Measurements from ENCODE around the gene GALM. TPM values are rescaled to one million over a fixed set of nuclear protein-coding genes. Genes with fewer than 3 reads are reported as not detected.

Gene GALM
- polyA plus RNA-seq, 2 of the 4 experiments (the other 2 are of a cell fraction) = 33.4 to 34.2 TPM

DNA sequence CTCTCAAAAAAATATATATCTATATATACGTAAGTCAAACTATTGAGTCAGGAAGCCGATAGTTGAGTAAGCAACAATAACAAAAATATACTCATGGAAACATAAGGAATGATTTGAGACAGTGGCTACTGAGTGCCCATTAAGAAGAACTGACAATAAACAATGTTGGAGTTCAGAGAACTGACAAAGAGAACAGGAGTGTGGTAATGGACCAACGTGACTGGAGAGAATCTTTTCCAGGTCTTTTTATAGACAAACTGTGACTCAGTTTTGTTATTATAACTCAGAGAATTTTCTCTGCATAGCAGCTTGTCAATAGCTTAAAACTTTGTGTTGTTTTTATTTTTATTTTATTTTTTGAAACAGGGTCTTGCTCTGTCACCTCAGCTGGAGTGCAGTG, 4.6 kb upstream of the GALM start:
- Histone ChIP-seq H3K9me3 (no peaks in the 10 kb centered on the region), H3K4me1 (peaks cover 5% of the 10 kb centered on the region; the same call in 2 of the 3 replicates), H3K27ac (no peak overlapping the region), H3K4me3 (no peak overlapping the region), H3K4me2 (no peak overlapping the region)
- POLR2A ChIA-PET = no interaction called here
- FAIRE-seq (no peak), DNase-seq (ENCODE audit: low read depth in 1 of 2, low spot score in 1 of 2) (no peak), ATAC-seq (no peak)
- CTCF ChIA-PET = interaction anchor here (0.6 to 1.8 kb wide), 2 partner anchors 12 to 59 kb away, joined by 3 to 5 read pairs; no protein-coding TSS in a partner anchor
- TF ChIP-seq RARB (CRISPR knock-in tag; IDR thresholded peaks at IDR 0.05) (no peak), BHLHE40 (IDR thresholded peaks at IDR 0.05; ENCODE audit: low read depth, low read length) (no peak), POLR2AphosphoS2 (conservative IDR thresholded peaks at IDR 0.05; ENCODE audit: low read length) (no peak), SMC3 (IDR thresholded peaks at IDR 0.05) (no peak), CBX2 (IDR thresholded peaks at IDR 0.05; ENCODE audit: borderline replicate concordance, low read depth) (no peak), HOXB5 (CRISPR knock-in tag; IDR thresholded peaks at IDR 0.05) (no peak), KDM1A (IDR thresholded peaks at IDR 0.05; ENCODE audit: low read depth) (no peak), HOXA7 (CRISPR knock-in tag; IDR thresholded peaks at IDR 0.05) (no peak), FOXS1 (CRISPR knock-in tag; IDR thresholded peaks at IDR 0.05) (no peak)
- TF ChIP-seq, protein P1, sequence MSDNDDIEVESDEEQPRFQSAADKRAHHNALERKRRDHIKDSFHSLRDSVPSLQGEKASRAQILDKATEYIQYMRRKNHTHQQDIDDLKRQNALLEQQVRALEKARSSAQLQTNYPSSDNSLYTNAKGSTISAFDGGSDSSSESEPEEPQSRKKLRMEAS (IDR thresholded peaks at IDR 0.05) = no peak
- TF ChIP-seq, protein P2, sequence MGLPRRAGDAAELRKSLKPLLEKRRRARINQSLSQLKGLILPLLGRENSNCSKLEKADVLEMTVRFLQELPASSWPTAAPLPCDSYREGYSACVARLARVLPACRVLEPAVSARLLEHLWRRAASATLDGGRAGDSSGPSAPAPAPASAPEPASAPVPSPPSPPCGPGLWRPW (IDR thresholded peaks at IDR 0.05) = no peak
- TF ChIP-seq, protein P3, sequence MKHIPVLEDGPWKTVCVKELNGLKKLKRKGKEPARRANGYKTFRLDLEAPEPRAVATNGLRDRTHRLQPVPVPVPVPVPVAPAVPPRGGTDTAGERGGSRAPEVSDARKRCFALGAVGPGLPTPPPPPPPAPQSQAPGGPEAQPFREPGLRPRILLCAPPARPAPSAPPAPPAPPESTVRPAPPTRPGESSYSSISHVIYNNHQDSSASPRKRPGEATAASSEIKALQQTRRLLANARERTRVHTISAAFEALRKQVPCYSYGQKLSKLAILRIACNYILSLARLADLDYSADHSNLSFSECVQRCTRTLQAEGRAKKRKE (CRISPR knock-in tag; IDR thresholded peaks at IDR 0.05; ENCODE audit: low read depth) = no peak
- WGBS (ENCODE audit: missing lambda C conversion rate) = 67% methylated on average over 3 of the region's 3 CpGs

DNA sequence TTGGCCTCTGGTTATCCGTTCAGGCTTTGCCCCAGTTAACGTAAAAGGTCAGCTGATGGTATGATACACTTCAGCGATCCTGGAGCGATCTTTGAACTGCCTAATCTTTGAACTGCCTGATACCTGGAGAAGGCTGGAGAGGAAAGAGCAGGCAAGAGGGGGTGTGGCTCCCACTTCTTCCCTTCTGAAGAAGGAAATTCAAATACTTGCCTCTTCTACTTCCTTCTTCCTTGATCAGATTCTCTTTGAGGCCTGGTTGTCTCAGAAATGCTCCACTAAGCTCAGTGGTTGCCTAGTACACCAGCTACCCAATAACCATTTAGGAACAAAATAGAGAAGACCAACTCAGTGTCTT, 619 bp downstream of the GALM start:
- ATAC-seq (peak; percentile 51 to 58), FAIRE-seq (no peak), DNase-seq (ENCODE audit: low read depth in 1 of 2, low spot score in 1 of 2) (no peak)
- ChIA-PET POLR2A (interaction anchor here (1.0 to 3.0 kb wide), 4 partner anchors 24 to 85 kb away, joined by 4 to 15 read pairs (median 8); partner anchors contain the start of genes HNRNPLL and SRSF7), CTCF (interaction anchor here (0.8 to 4.9 kb wide), 12 partner anchors 12 to 130 kb away, joined by 3 to 28 read pairs (median 4); partner anchors contain the start of gene HNRNPLL)
- Histone ChIP-seq H3K4me3 (peak overlapping the region; percentile 54), H3K9me3 (no peaks in the 10 kb centered on the region), H3K27ac (peak overlapping the region; percentile 71 to 89), H3K4me2 (peak overlapping the region; percentile 90), H3K4me1 (peaks cover 13% of the 10 kb centered on the region)
- WGBS (ENCODE audit: missing lambda C conversion rate) = 14% methylated on average over 4 of the region's 4 CpGs
- TF ChIP-seq, protein P4, sequence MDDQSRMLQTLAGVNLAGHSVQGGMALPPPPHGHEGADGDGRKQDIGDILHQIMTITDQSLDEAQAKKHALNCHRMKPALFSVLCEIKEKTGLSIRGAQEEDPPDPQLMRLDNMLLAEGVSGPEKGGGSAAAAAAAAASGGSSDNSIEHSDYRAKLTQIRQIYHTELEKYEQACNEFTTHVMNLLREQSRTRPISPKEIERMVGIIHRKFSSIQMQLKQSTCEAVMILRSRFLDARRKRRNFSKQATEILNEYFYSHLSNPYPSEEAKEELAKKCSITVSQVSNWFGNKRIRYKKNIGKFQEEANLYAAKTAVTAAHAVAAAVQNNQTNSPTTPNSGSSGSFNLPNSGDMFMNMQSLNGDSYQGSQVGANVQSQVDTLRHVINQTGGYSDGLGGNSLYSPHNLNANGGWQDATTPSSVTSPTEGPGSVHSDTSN (IDR thresholded peaks at IDR 0.05) = no peak
- no peak for TF ChIP-seq JUN (IDR thresholded peaks at IDR 0.05)
- TF ChIP-seq GATA3 (IDR thresholded peaks at IDR 0.05; ENCODE audit: borderline replicate concordance) = no peak
- TF ChIP-seq HOXB5 (CRISPR knock-in tag; IDR thresholded peaks at IDR 0.05) = no peak
- TF ChIP-seq ZC3H11A (IDR thresholded peaks at IDR 0.05) = no peak
- TF ChIP-seq, protein P5, sequence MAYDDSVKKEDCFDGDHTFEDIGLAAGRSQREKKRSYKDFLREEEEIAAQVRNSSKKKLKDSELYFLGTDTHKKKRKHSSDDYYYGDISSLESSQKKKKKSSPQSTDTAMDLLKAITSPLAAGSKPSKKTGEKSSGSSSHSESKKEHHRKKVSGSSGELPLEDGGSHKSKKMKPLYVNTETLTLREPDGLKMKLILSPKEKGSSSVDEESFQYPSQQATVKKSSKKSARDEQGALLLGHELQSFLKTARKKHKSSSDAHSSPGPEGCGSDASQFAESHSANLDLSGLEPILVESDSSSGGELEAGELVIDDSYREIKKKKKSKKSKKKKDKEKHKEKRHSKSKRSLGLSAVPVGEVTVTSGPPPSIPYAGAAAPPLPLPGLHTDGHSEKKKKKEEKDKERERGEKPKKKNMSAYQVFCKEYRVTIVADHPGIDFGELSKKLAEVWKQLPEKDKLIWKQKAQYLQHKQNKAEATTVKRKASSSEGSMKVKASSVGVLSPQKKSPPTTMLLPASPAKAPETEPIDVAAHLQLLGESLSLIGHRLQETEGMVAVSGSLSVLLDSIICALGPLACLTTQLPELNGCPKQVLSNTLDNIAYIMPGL (CRISPR knock-in tag; IDR thresholded peaks at IDR 0.05; ENCODE audit: borderline replicate concordance) = no peak
- TF ChIP-seq CHD4 (IDR thresholded peaks at IDR 0.05; ENCODE audit: borderline replicate concordance) = no peak
- TF ChIP-seq, protein P3 (CRISPR knock-in tag; IDR thresholded peaks at IDR 0.05; ENCODE audit: low read depth) = no peak
- no peak for TF ChIP-seq POLR2AphosphoS2 (conservative IDR thresholded peaks at IDR 0.05; ENCODE audit: low read length)
- no peak for TF ChIP-seq EHMT2 (IDR thresholded peaks at IDR 0.05; ENCODE audit: low read depth)
- TF ChIP-seq ZSCAN20 (CRISPR knock-in tag; IDR thresholded peaks at IDR 0.05) = no peak
- no peak for TF ChIP-seq CHD2 (IDR thresholded peaks at IDR 0.05; ENCODE audit: low read length, partially characterized antibody)
- TF ChIP-seq TP53 (CRISPR knock-in tag; IDR thresholded peaks at IDR 0.05) = no peak
- no peak for TF ChIP-seq CBX2 (IDR thresholded peaks at IDR 0.05; ENCODE audit: borderline replicate concordance, low read depth)
- TF ChIP-seq HDAC2 (IDR thresholded peaks at IDR 0.05) = no peak
- TF ChIP-seq, protein P6, sequence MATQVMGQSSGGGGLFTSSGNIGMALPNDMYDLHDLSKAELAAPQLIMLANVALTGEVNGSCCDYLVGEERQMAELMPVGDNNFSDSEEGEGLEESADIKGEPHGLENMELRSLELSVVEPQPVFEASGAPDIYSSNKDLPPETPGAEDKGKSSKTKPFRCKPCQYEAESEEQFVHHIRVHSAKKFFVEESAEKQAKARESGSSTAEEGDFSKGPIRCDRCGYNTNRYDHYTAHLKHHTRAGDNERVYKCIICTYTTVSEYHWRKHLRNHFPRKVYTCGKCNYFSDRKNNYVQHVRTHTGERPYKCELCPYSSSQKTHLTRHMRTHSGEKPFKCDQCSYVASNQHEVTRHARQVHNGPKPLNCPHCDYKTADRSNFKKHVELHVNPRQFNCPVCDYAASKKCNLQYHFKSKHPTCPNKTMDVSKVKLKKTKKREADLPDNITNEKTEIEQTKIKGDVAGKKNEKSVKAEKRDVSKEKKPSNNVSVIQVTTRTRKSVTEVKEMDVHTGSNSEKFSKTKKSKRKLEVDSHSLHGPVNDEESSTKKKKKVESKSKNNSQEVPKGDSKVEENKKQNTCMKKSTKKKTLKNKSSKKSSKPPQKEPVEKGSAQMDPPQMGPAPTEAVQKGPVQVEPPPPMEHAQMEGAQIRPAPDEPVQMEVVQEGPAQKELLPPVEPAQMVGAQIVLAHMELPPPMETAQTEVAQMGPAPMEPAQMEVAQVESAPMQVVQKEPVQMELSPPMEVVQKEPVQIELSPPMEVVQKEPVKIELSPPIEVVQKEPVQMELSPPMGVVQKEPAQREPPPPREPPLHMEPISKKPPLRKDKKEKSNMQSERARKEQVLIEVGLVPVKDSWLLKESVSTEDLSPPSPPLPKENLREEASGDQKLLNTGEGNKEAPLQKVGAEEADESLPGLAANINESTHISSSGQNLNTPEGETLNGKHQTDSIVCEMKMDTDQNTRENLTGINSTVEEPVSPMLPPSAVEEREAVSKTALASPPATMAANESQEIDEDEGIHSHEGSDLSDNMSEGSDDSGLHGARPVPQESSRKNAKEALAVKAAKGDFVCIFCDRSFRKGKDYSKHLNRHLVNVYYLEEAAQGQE (IDR thresholded peaks at IDR 0.05) = no peak
- TF ChIP-seq, protein P7, sequence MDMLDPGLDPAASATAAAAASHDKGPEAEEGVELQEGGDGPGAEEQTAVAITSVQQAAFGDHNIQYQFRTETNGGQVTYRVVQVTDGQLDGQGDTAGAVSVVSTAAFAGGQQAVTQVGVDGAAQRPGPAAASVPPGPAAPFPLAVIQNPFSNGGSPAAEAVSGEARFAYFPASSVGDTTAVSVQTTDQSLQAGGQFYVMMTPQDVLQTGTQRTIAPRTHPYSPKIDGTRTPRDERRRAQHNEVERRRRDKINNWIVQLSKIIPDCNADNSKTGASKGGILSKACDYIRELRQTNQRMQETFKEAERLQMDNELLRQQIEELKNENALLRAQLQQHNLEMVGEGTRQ (IDR thresholded peaks at IDR 0.05) = no peak
